Activated T-cell treated with anti-CD3 and anti-CD28 coated beads, Interleukin-2, amount 50 U/mL, for 48 hours (primary cell): ENCODE data around the gene FRMPD4.

Source experiments
- DNase-seq, 2 experiments: peaks; one replicate each; pipeline ENCODE4 v3.0.0-alpha.2; 2020

Gene FRMPD4

GRCh38 chrX:12307961-12308360 lies 169.7 kb downstream of the FRMPD4 start:
- DNase-seq: no peak

- no peak for DNase-seq
These were observed 170.1 kb downstream of the FRMPD4 start for GRCh38 chrX:12308420-12308819.

GRCh38 chrX:12309040-12309743 lies 170.9 kb downstream of the FRMPD4 start:
- no peak for DNase-seq

GRCh38 chrX:12309744-12310076 lies 171.4 kb downstream of the FRMPD4 start:
- DNase-seq: no peak

GRCh38 chrX:12314651-12315050 lies 176.4 kb downstream of the FRMPD4 start:
- DNase-seq: no peak

GRCh38 chrX:12315526-12315925 lies 177.3 kb downstream of the FRMPD4 start:
- no peak for DNase-seq

- DNase-seq: no peak
These were observed 180.8 kb downstream of the FRMPD4 start for GRCh38 chrX:12319003-12319519.

GRCh38 chrX:12319992-12320391 lies 181.7 kb downstream of the FRMPD4 start:
- no peak for DNase-seq

- no peak for DNase-seq
These were observed 183.8 kb downstream of the FRMPD4 start for GRCh38 chrX:12322031-12322430.

- no peak for DNase-seq
These were observed 186.9 kb downstream of the FRMPD4 start for GRCh38 chrX:12325171-12325570.

GRCh38 chrX:12327836-12328235 lies 189.6 kb downstream of the FRMPD4 start:
- no peak for DNase-seq

GRCh38 chrX:12329476-12329875 lies 191.2 kb downstream of the FRMPD4 start:
- no peak for DNase-seq

- DNase-seq: no peak
These were observed 192.6 kb downstream of the FRMPD4 start for GRCh38 chrX:12330841-12331240.

GRCh38 chrX:12332786-12333347 lies 194.6 kb downstream of the FRMPD4 start:
- DNase-seq: no peak

- DNase-seq: no peak
These were observed 201.6 kb downstream of the FRMPD4 start for GRCh38 chrX:12339921-12340320.

- no peak for DNase-seq
These were observed 206.7 kb downstream of the FRMPD4 start for GRCh38 chrX:12344954-12345353.

GRCh38 chrX:12349201-12349600 lies 210.9 kb downstream of the FRMPD4 start:
- no peak for DNase-seq

- no peak for DNase-seq
These were observed 214.6 kb downstream of the FRMPD4 start for GRCh38 chrX:12352922-12353321.

- DNase-seq: no peak
These were observed 222.1 kb downstream of the FRMPD4 start for GRCh38 chrX:12360383-12360782.

GRCh38 chrX:12360986-12361598 lies 222.8 kb downstream of the FRMPD4 start:
- DNase-seq: no peak

GRCh38 chrX:12363216-12363615 lies 224.9 kb downstream of the FRMPD4 start:
- no peak for DNase-seq

GRCh38 chrX:12366440-12366839 lies 228.2 kb downstream of the FRMPD4 start:
- DNase-seq: no peak

GRCh38 chrX:12367254-12367653 lies 229.0 kb downstream of the FRMPD4 start:
- no peak for DNase-seq

- DNase-seq: no peak
These were observed 232.3 kb downstream of the FRMPD4 start for GRCh38 chrX:12370497-12370986.
